Neural cell (in vitro differentiated cells): ENCODE data around the gene TMED9.

Experiments
- CTCF ChIP-seq: fragments of 450-650 bp; IDR thresholded peaks from 2 replicates; pipeline ENCODE4 v1.5.1; 2014; ENCODE audit warnings: antibody characterized with exemption, mild to moderate bottlenecking, moderate library complexity; ENCODE audit not compliant: poor library complexity, severe bottlenecking
- EP300 ChIP-seq: fragments of 450-650 bp; conservative IDR thresholded peaks from 2 replicates; pipeline ENCODE4 v1.6.1; 2014; ENCODE audit warnings: antibody characterized with exemption, mild to moderate bottlenecking, moderate library complexity; ENCODE audit not compliant: poor library complexity, severe bottlenecking
- EZH2 ChIP-seq: fragments of 200-600, 300-800 bp; shearing (Covaris generic), sonication (generic); IDR thresholded peaks from 2 replicates; pipeline ENCODE4 v1.6.1; 2014; ENCODE audit warnings: antibody characterized with exemption, low read length, borderline replicate concordance, mild to moderate bottlenecking; ENCODE audit not compliant: insufficient read depth, poor library complexity, severe bottlenecking
- MXI1 ChIP-seq: fragments of 450-650 bp; conservative IDR thresholded peaks from 2 replicates; pipeline ENCODE4 v1.6.1; 2014; ENCODE audit warnings: antibody characterized with exemption, mild to moderate bottlenecking; ENCODE audit not compliant: poor library complexity, severe bottlenecking
- POLR2AphosphoS5 ChIP-seq: IDR thresholded peaks from 2 replicates; pipeline ENCODE4 v1.6.1; 2012
- RAD21 ChIP-seq: fragments of 450-650 bp; conservative IDR thresholded peaks from 2 replicates; pipeline ENCODE4 v1.6.1; 2014; ENCODE audit warnings: antibody characterized with exemption, mild to moderate bottlenecking, moderate library complexity
- REST ChIP-seq: IDR thresholded peaks from 2 replicates; pipeline ENCODE4 v1.6.1; 2012; ENCODE audit warnings: borderline replicate concordance
- SMC3 ChIP-seq: fragments of 450-650 bp; conservative IDR thresholded peaks from 2 replicates; pipeline ENCODE4 v1.6.1; 2014; ENCODE audit warnings: antibody characterized with exemption, mild to moderate bottlenecking, moderate library complexity; ENCODE audit not compliant: poor library complexity

- TF ChIP-seq CTCF = no peak
- TF ChIP-seq POLR2AphosphoS5 = peak; percentile 95
- TF ChIP-seq EZH2 = no peak
- TF ChIP-seq MXI1 = peak; percentile 92
- TF ChIP-seq EP300 = no peak
- TF ChIP-seq SMC3 = peak; percentile 40
- TF ChIP-seq REST = peak; percentile 53
- peak; percentile 37 for TF ChIP-seq RAD21
These were observed at the start of gene TMED9 for GRCh38 chr5:177592010-177592834.
